GM19467 (cell line): ENCODE data around the gene UBE2E3.
A peak's percentile ranks its signal among the peaks of the same experiment; 100 is the strongest.

Experiments
- ATAC-seq: cut with Tn5 transposase; IDR thresholded peaks from one replicate; pipeline ENCODE4 v1.9.1; 2021; ENCODE audit warnings: mild to moderate bottlenecking, moderate library complexity; ENCODE audit not compliant: unreplicated experiment

Gene UBE2E3

GRCh38 chr2:180978903-180979748 is 1.3 kb upstream of the UBE2E3 start:
- no peak for ATAC-seq

- no peak for ATAC-seq
Measured at GRCh38 chr2:180979749-180980105, 678 bp upstream of the UBE2E3 start.

- ATAC-seq = no peak
Measured at GRCh38 chr2:180980943-180981911, 822 bp downstream of the UBE2E3 start.

- peak; percentile 32 for ATAC-seq
Measured at GRCh38 chr2:180983468-180984242, 3.2 kb downstream of the UBE2E3 start.

- ATAC-seq = no peak
Measured at GRCh38 chr2:180985771-180986395, 5.5 kb downstream of the UBE2E3 start.

- ATAC-seq = no peak
Measured at GRCh38 chr2:180987146-180987545, 6.7 kb downstream of the UBE2E3 start.

- ATAC-seq = no peak
Measured at GRCh38 chr2:180990337-180990736, 9.9 kb downstream of the UBE2E3 start.

GRCh38 chr2:180990794-180991193 is 10.4 kb downstream of the UBE2E3 start:
- ATAC-seq = no peak

- no peak for ATAC-seq
Measured at GRCh38 chr2:180991361-180991760, 11.0 kb downstream of the UBE2E3 start.

- peak; percentile 55 for ATAC-seq
Measured at GRCh38 chr2:180991820-180992219, 11.4 kb downstream of the UBE2E3 start.

GRCh38 chr2:180992994-180993393 is 12.6 kb downstream of the UBE2E3 start:
- ATAC-seq = no peak

- ATAC-seq = no peak
Measured at GRCh38 chr2:180999274-180999964, 19.0 kb downstream of the UBE2E3 start.

- ATAC-seq = no peak
Measured at GRCh38 chr2:181004647-181005325, 24.4 kb downstream of the UBE2E3 start.

GRCh38 chr2:181005326-181005655 is 24.9 kb downstream of the UBE2E3 start:
- no peak for ATAC-seq

- ATAC-seq = no peak
Measured at GRCh38 chr2:181005809-181006208, 25.4 kb downstream of the UBE2E3 start.

GRCh38 chr2:181007086-181007837 is 26.9 kb downstream of the UBE2E3 start:
- no peak for ATAC-seq

- no peak for ATAC-seq
Measured at GRCh38 chr2:181008407-181008806, 28.0 kb downstream of the UBE2E3 start.

GRCh38 chr2:181021199-181021789 is 40.9 kb downstream of the UBE2E3 start:
- no peak for ATAC-seq
